Karpas-422 (cell line): ENCODE measurements around the gene KCNQ1. TPM values are rescaled to one million over a fixed set of nuclear protein-coding genes. Genes with fewer than 3 reads are reported as not detected.

ENCODE experiments used
- DNase-seq: peaks from one replicate; pipeline ENCODE4 v3.0.0-alpha.2; 2015
- H2AFZ ChIP-seq: fragments of 200-600 bp; sonication (generic); 2 replicates; pipeline ENCODE4 v1.6.1; 2014; ENCODE audit warnings: antibody characterized with exemption, low read length, mixed read lengths
- H3K27ac ChIP-seq: fragments of 200-600 bp; sonication (generic); 2 replicates; pipeline ENCODE4 v1.5.1; 2014; ENCODE audit warnings: mild to moderate bottlenecking, low read length, moderate library complexity
- H3K27me3 ChIP-seq: fragments of 200-600 bp; sonication (generic); 2 replicates; pipeline ENCODE4 v1.6.1; 2014; ENCODE audit warnings: low read length, mixed read lengths
- H3K36me3 ChIP-seq: fragments of 200-600 bp; sonication (generic); 2 replicates; pipeline ENCODE4 v1.6.1; 2014; ENCODE audit warnings: low read length, mixed read lengths; ENCODE audit not compliant: insufficient read depth
- H3K4me1 ChIP-seq: fragments of 200-600 bp; sonication (generic); 2 replicates; pipeline ENCODE4 v1.6.1; 2014; ENCODE audit warnings: mild to moderate bottlenecking, low read length, mixed read lengths
- H3K4me2 ChIP-seq: fragments of 200-600 bp; sonication (generic); 2 replicates; pipeline ENCODE4 v1.6.1; 2014; ENCODE audit warnings: low read length, low read depth, mild to moderate bottlenecking; ENCODE audit not compliant: poor library complexity, severe bottlenecking
- H3K4me3 ChIP-seq: fragments of 200-600 bp; sonication (generic); 2 replicates; pipeline ENCODE4 v1.5.1; 2014; ENCODE audit warnings: mild to moderate bottlenecking, antibody characterized with exemption, low read length, mixed read lengths
- H3K79me2 ChIP-seq: fragments of 200-600 bp; sonication (generic); 2 replicates; pipeline ENCODE4 v1.6.1; 2014; ENCODE audit warnings: mild to moderate bottlenecking, low read length, mixed read lengths
- H3K9ac ChIP-seq: fragments of 200-600 bp; sonication (generic); 2 replicates; pipeline ENCODE4 v1.6.0; 2014; ENCODE audit warnings: low read length
- H3K9me2 ChIP-seq: fragments of 200-600 bp; sonication (generic), shearing (Covaris generic); replicated peaks from 2 replicates; pipeline ENCODE4 v1.6.0; 2014; ENCODE audit warnings: mild to moderate bottlenecking, low read length, moderate library complexity; ENCODE audit not compliant: insufficient read depth
- H3K9me3 ChIP-seq: fragments of 300-700, 200-600 bp; sonication (generic); 2 replicates; pipeline ENCODE4 v1.6.1; 2014; ENCODE audit warnings: low read length, mixed read lengths
- H4K20me1 ChIP-seq: fragments of 200-600 bp; sonication (generic); 2 replicates; pipeline ENCODE4 v1.6.1; 2014; ENCODE audit warnings: mild to moderate bottlenecking, antibody characterized with exemption, low read length, low read depth; ENCODE audit not compliant: insufficient read depth
- total RNA-seq: library from RNA; depleted of rRNA; stranded (reverse); fragments of >200 nt; shearing (Covaris generic); gene quantifications from 2 replicates; pipeline ENCODE4 v1.2.3, GENCODE V29; 2014; ENCODE audit warnings: low replicate concordance

Gene KCNQ1
- total RNA-seq, 1 experiment from 2014 or later = not detected

DNA sequence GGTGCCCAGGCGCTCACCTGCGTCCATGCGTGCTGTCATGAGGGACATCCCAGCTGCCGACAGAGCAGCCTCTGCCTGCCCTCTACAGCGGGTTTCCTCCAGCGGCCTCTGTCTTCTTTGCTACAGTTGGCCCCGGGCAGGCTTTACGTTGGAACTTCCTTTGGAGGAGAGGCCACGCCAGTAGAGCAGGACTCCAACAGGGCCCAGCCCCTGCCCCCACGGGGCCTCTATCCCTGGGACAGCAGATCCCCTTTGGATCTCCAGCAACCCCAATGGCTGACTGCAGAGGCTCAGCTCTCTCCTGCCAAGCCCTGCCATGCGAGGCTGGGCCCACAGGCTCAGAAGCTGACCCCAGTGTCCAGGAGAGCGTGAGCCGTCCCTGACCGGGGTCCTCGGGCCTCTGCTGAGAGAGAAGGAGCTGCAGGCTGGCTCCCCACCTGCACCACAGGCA, 12.6 kb upstream of the KCNQ1 start:
- H3K4me1 ChIP-seq = peaks cover under 1% of the 10 kb centered on the region
- H3K4me2 ChIP-seq = no peak overlapping the region
- H3K9me3 ChIP-seq = no peaks in the 10 kb centered on the region; the same call in 1 of the 2 replicates
- no peak overlapping the region for H3K27ac ChIP-seq
- DNase-seq = no peak
- no peaks in the 10 kb centered on the region for H4K20me1 ChIP-seq
- H3K9ac ChIP-seq = no peak overlapping the region
- no peaks in the 10 kb centered on the region for H3K36me3 ChIP-seq
- no peak overlapping the region for H3K4me3 ChIP-seq
- H3K27me3 ChIP-seq = no peaks in the 10 kb centered on the region
- H3K9me2 ChIP-seq = no peaks in the 10 kb centered on the region
- no peaks in the 10 kb centered on the region for H3K79me2 ChIP-seq
- no peak overlapping the region for H2AFZ ChIP-seq

- no peaks in the 10 kb centered on the region for H3K36me3 ChIP-seq
- no peak overlapping the region for H3K27ac ChIP-seq
- H3K9me3 ChIP-seq = no peaks in the 10 kb centered on the region; the same call in 1 of the 2 replicates
- DNase-seq = no peak
- H3K9ac ChIP-seq = no peak overlapping the region
- H2AFZ ChIP-seq = no peak overlapping the region
- H3K27me3 ChIP-seq = no peaks in the 10 kb centered on the region
- H3K79me2 ChIP-seq = no peaks in the 10 kb centered on the region
- H4K20me1 ChIP-seq = no peaks in the 10 kb centered on the region
- H3K4me3 ChIP-seq = no peak overlapping the region
- H3K4me1 ChIP-seq = no peaks in the 10 kb centered on the region
- no peaks in the 10 kb centered on the region for H3K9me2 ChIP-seq
- H3K4me2 ChIP-seq = no peak overlapping the region
Measured at GRCh38 chr11:2432628-2433071, 12.2 kb upstream of the KCNQ1 start.

GRCh38 chr11:2433106-2433925, 11.5 kb upstream of the KCNQ1 start:
- no peak overlapping the region for H3K9ac ChIP-seq
- H2AFZ ChIP-seq = no peak overlapping the region
- H3K4me3 ChIP-seq = no peak overlapping the region
- H3K36me3 ChIP-seq = no peaks in the 10 kb centered on the region
- H3K9me3 ChIP-seq = no peaks in the 10 kb centered on the region; the same call in 1 of the 2 replicates
- no peaks in the 10 kb centered on the region for H4K20me1 ChIP-seq
- no peak for DNase-seq
- no peaks in the 10 kb centered on the region for H3K27me3 ChIP-seq
- no peaks in the 10 kb centered on the region for H3K9me2 ChIP-seq
- H3K4me1 ChIP-seq = no peaks in the 10 kb centered on the region
- no peak overlapping the region for H3K27ac ChIP-seq
- no peak overlapping the region for H3K4me2 ChIP-seq
- H3K79me2 ChIP-seq = no peaks in the 10 kb centered on the region

GRCh38 chr11:2434008-2434407, 10.8 kb upstream of the KCNQ1 start:
- H4K20me1 ChIP-seq = no peaks in the 10 kb centered on the region
- no peak overlapping the region for H3K9ac ChIP-seq
- no peak for DNase-seq
- no peaks in the 10 kb centered on the region for H3K4me1 ChIP-seq
- H3K4me2 ChIP-seq = no peak overlapping the region
- H3K27ac ChIP-seq = no peak overlapping the region
- H3K4me3 ChIP-seq = no peak overlapping the region
- H3K36me3 ChIP-seq = no peaks in the 10 kb centered on the region
- H3K79me2 ChIP-seq = no peaks in the 10 kb centered on the region
- no peaks in the 10 kb centered on the region for H3K9me2 ChIP-seq
- H3K9me3 ChIP-seq = no peaks in the 10 kb centered on the region; the same call in 1 of the 2 replicates
- H2AFZ ChIP-seq = no peak overlapping the region
- H3K27me3 ChIP-seq = no peaks in the 10 kb centered on the region

DNA sequence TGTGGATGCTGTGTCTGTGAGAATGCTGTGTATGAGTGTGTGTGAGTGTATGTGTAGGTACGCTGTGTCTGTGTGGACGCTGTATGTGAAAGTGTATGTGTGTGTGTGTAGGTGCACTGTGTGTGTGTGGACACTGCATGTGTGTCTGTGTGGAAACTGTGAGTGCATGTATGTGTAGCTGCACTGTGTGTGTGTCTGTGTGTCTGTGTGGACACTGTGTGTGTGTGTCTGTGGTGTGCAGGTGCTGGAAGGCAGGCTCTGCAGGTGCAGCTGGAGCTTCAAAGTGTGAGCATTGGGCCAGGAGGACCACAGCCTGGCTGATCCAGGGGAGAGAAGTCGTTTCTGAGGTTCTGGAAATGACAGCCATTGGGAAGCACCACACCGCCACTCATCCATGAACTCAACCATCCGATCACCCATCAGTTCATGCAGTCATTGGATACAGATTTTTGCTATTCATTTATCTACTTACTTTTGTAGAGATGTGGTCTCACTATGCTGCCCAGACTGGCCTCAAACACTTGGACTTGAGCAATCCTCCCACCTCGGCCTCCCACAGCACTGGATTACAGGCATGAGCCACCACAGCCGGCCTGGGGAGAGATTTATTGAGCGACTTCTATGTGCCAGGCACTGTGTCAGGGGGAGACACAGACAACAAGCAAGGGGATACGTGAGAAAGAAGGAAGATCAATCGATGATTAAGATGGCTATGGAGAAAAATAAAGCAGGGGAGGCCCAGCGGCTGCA, 10.1 kb upstream of the KCNQ1 start:
- no peak for DNase-seq
- Histone ChIP-seq H3K4me2 (no peak overlapping the region), H3K27ac (no peak overlapping the region)

GRCh38 chr11:2435288-2436012, 9.4 kb upstream of the KCNQ1 start:
- no peak overlapping the region for H3K9ac ChIP-seq
- no peaks in the 10 kb centered on the region for H3K36me3 ChIP-seq
- no peak overlapping the region for H3K27ac ChIP-seq
- H3K79me2 ChIP-seq = no peaks in the 10 kb centered on the region
- no peaks in the 10 kb centered on the region; the same call in 1 of the 2 replicates for H3K9me3 ChIP-seq
- DNase-seq = no peak
- no peaks in the 10 kb centered on the region for H3K4me1 ChIP-seq
- no peaks in the 10 kb centered on the region for H3K9me2 ChIP-seq
- H4K20me1 ChIP-seq = no peaks in the 10 kb centered on the region
- H3K4me2 ChIP-seq = no peak overlapping the region
- H2AFZ ChIP-seq = no peak overlapping the region
- H3K27me3 ChIP-seq = no peaks in the 10 kb centered on the region
- no peak overlapping the region for H3K4me3 ChIP-seq

More for the DNA sequence above, 10.1 kb upstream of the KCNQ1 start:
- Histone ChIP-seq H3K4me1 (no peaks in the 10 kb centered on the region), H3K9me2 (no peaks in the 10 kb centered on the region), H3K9me3 (no peaks in the 10 kb centered on the region; the same call in 1 of the 2 replicates), H4K20me1 (no peaks in the 10 kb centered on the region), H3K9ac (no peak overlapping the region), H3K4me3 (no peak overlapping the region), H3K36me3 (no peaks in the 10 kb centered on the region), H2AFZ (no peak overlapping the region), H3K27me3 (no peaks in the 10 kb centered on the region), H3K79me2 (no peaks in the 10 kb centered on the region)

DNA sequence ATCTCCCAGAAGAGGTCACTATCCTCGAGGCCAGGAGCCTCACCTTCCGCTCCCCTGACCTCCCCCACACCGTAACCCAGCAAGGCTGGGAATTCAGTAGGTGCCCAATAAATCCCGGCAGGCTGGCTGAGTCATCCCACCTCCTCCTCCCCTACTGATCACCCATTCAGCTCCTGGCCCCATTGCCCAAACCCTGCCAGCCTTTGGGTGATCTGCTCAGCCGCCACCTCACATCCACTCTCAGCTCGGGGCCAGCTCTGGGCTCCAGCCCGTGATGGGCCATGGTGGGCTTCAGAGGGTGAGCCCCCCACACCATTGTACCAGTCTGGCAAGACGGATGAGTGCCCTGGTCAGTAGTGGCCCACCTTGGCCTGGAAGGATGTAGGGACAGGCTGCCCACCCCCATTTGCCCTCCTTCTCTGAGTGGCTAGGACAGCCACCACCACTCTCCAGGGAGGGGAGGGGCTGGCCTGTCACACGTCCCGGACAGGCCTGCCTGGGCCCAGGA, 8.7 kb upstream of the KCNQ1 start:
- no peak overlapping the region for H3K27ac ChIP-seq
- H2AFZ ChIP-seq = no peak overlapping the region
- H3K4me1 ChIP-seq = no peaks in the 10 kb centered on the region
- no peaks in the 10 kb centered on the region for H4K20me1 ChIP-seq
- no peaks in the 10 kb centered on the region for H3K79me2 ChIP-seq
- H3K27me3 ChIP-seq = no peaks in the 10 kb centered on the region
- no peak overlapping the region for H3K9ac ChIP-seq
- no peak for DNase-seq
- H3K36me3 ChIP-seq = no peaks in the 10 kb centered on the region
- H3K9me2 ChIP-seq = no peaks in the 10 kb centered on the region
- no peak overlapping the region for H3K4me3 ChIP-seq
- no peaks in the 10 kb centered on the region for H3K9me3 ChIP-seq
- no peak overlapping the region for H3K4me2 ChIP-seq
